ENCODE data around the gene PXMP4. TPM values are rescaled to one million over a fixed set of nuclear protein-coding genes. Genes with fewer than 3 reads are reported as not detected.

Gene PXMP4
- polyA plus RNA-seq, 1 donor (not counting 4 experiments of a cell fraction or from before 2014, with no cell fraction given): 3.2 TPM

DNA sequence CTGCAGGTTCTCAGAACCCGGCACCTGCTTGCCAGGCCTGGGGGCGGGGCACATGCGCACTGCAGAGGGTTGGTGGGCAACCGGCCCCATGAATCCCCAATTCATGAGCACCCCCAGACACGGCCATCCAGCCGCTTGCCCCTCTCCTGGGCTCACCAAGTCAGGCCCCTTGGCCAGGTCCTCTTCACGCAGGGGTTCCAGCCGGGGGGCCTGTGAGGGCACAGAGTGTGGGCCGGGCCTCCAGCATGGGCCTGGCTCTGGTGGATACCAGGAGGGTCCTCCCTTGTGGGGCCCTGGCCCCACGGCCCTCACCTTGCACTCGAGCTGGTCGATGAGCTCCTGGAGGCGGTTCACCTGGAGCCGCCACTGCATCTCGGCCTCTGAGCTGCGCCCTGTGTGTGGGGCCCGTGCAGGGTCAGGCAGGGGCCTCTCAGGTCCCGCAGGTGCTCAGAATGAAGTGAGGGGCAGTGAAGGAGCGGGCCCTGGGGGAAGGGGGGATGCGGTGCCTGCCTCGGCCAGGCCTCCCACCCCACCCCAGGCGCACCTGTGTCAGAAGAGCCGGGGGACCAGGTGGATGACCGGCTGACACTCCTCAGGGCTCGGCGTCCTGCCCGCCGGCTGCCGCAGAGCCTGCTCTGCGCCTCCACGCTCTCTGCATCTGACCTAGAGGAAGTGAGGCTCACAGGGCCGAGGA, 60.6 kb downstream of the PXMP4 start:
- DNase-seq (ENCODE audit: low read depth, low spot score) (no peak), FAIRE-seq (no peak)
- Histone ChIP-seq H3K4me3 (ENCODE audit: control insufficient read depth in 2 of 3, extremely low read depth in 1 of 3, insufficient read depth in 2 of 3, low read depth in 1 of 3, low read length in 3 of 3) (no peak overlapping the region), H3K36me3 (ENCODE audit: control insufficient read depth in 2 of 2, extremely low read depth in 1 of 2, insufficient read depth in 2 of 2, low read length in 2 of 2) (no peaks in the 10 kb centered on the region), H3K9ac (ENCODE audit: control insufficient read depth, extremely low read depth, insufficient read depth, low read length) (no peak overlapping the region), H3K9me3 (ENCODE audit: control insufficient read depth, low read depth, low read length) (no peaks in the 10 kb centered on the region), H3K27ac (ENCODE audit: control insufficient read depth, insufficient read depth, low read length) (no peak overlapping the region), H3K27me3 (ENCODE audit: control insufficient read depth, extremely low read depth, insufficient read depth, low read length) (no peaks in the 10 kb centered on the region), H4K20me1 (ENCODE audit: control insufficient read depth, extremely low read depth, insufficient read depth, low read length) (no peaks in the 10 kb centered on the region), H2AFZ (ENCODE audit: control insufficient read depth, low read length) (no peak overlapping the region), H3K9me1 (ENCODE audit: control insufficient read depth, extremely low read depth, insufficient read depth, low read length) (no peaks in the 10 kb centered on the region), H3K4me2 (ENCODE audit: control insufficient read depth, extremely low read depth, insufficient read depth, low read depth, low read length) (no peak overlapping the region), H3K79me2 (ENCODE audit: control insufficient read depth, insufficient read depth, low read length) (no peaks in the 10 kb centered on the region), H3K4me1 (ENCODE audit: control insufficient read depth, extremely low read depth, insufficient read depth, low read length) (peaks cover 13% of the 10 kb centered on the region)
- dilution Hi-C loops (cut with MboI; ENCODE audit: extremely low pct_ligation_motif_present, low sequenced_read_pairs): no loop called here
- TF ChIP-seq, protein P1, sequence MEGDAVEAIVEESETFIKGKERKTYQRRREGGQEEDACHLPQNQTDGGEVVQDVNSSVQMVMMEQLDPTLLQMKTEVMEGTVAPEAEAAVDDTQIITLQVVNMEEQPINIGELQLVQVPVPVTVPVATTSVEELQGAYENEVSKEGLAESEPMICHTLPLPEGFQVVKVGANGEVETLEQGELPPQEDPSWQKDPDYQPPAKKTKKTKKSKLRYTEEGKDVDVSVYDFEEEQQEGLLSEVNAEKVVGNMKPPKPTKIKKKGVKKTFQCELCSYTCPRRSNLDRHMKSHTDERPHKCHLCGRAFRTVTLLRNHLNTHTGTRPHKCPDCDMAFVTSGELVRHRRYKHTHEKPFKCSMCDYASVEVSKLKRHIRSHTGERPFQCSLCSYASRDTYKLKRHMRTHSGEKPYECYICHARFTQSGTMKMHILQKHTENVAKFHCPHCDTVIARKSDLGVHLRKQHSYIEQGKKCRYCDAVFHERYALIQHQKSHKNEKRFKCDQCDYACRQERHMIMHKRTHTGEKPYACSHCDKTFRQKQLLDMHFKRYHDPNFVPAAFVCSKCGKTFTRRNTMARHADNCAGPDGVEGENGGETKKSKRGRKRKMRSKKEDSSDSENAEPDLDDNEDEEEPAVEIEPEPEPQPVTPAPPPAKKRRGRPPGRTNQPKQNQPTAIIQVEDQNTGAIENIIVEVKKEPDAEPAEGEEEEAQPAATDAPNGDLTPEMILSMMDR (optimal IDR thresholded peaks at IDR 0.05 in 1 of 3, IDR thresholded peaks at IDR 0.05 in 1 of 3, conservative IDR thresholded peaks at IDR 0.05 in 1 of 3; ENCODE audit: extremely low read depth in 1 of 3, insufficient read depth in 2 of 3, low read length in 3 of 3): no peak
- no peak for TF ChIP-seq EZH2 (IDR thresholded peaks at IDR 0.05; ENCODE audit: low read length)

DNA sequence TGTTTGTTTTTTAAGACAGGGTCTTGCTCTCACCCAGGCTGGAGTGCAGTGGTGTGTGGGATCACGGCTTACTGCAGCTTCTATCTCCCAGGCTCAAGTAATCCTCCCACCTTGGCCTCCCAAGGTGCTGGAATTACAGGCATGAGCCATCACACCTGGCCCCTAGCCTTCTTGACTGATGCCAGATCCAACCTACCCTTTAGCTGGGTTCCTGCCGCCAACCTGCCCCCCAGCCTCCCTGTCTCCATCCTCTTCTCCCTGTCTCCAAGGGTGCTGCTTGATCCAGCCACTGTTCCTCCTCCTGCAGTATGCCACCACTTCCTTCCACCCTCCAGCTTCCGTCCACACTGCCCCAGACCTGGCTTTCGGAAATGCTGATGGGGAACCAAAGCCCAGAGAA, 61.2 kb downstream of the PXMP4 start:
- no peak for DNase-seq (ENCODE audit: low read depth, low spot score)
- H3K27ac ChIP-seq (ENCODE audit: control insufficient read depth, insufficient read depth, low read length): no peak overlapping the region
- H3K9ac ChIP-seq (ENCODE audit: control insufficient read depth, extremely low read depth, insufficient read depth, low read length): no peak overlapping the region
- H3K4me1 ChIP-seq (ENCODE audit: control insufficient read depth, extremely low read depth, insufficient read depth, low read length): peaks cover 8% of the 10 kb centered on the region
- no peak for FAIRE-seq
- H3K4me3 ChIP-seq (ENCODE audit: control insufficient read depth in 2 of 3, extremely low read depth in 1 of 3, insufficient read depth in 2 of 3, low read depth in 1 of 3, low read length in 3 of 3): no peak overlapping the region
- no peak overlapping the region for H2AFZ ChIP-seq (ENCODE audit: control insufficient read depth, low read length)
- dilution Hi-C loops (cut with MboI; ENCODE audit: extremely low pct_ligation_motif_present, low sequenced_read_pairs): no loop called here
- no peaks in the 10 kb centered on the region for H4K20me1 ChIP-seq (ENCODE audit: control insufficient read depth, extremely low read depth, insufficient read depth, low read length)
- H3K9me1 ChIP-seq (ENCODE audit: control insufficient read depth, extremely low read depth, insufficient read depth, low read length): no peaks in the 10 kb centered on the region
- no peaks in the 10 kb centered on the region for H3K27me3 ChIP-seq (ENCODE audit: control insufficient read depth, extremely low read depth, insufficient read depth, low read length)
- no peaks in the 10 kb centered on the region for H3K36me3 ChIP-seq (ENCODE audit: control insufficient read depth in 2 of 2, extremely low read depth in 1 of 2, insufficient read depth in 2 of 2, low read length in 2 of 2)
- no peak overlapping the region for H3K4me2 ChIP-seq (ENCODE audit: control insufficient read depth, extremely low read depth, insufficient read depth, low read depth, low read length)
- no peaks in the 10 kb centered on the region for H3K79me2 ChIP-seq (ENCODE audit: control insufficient read depth, insufficient read depth, low read length)
- TF ChIP-seq EZH2 (IDR thresholded peaks at IDR 0.05; ENCODE audit: low read length): no peak
- TF ChIP-seq, protein P1 (optimal IDR thresholded peaks at IDR 0.05 in 1 of 3, IDR thresholded peaks at IDR 0.05 in 1 of 3, conservative IDR thresholded peaks at IDR 0.05 in 1 of 3; ENCODE audit: extremely low read depth in 1 of 3, insufficient read depth in 2 of 3, low read length in 3 of 3): no peak
- no peaks in the 10 kb centered on the region for H3K9me3 ChIP-seq (ENCODE audit: control insufficient read depth, low read depth, low read length)
